ENCODE data around the gene EFL1. TPM values are rescaled to one million over a fixed set of nuclear protein-coding genes. Genes with fewer than 3 reads are reported as not detected.
"Not testable (repeated sequence)": the region's sequence is repeated elsewhere in the genome, so short reads cannot be mapped to it uniquely, and the experiment has no call there.

The EFL1 gene
- polyA plus RNA-seq, 2 donors = 2.6 to 7.5 TPM

GRCh38 chr15:82300883-82301282 lies 38.3 kb upstream of the EFL1 start:
- Histone ChIP-seq H3K4me1 (ENCODE audit: control insufficient read depth in 2 of 2, insufficient read depth in 2 of 2, low read length in 1 of 2) (no peaks in the 10 kb centered on the region), H3K9me3 (ENCODE audit: control insufficient read depth in 2 of 2, insufficient read depth in 1 of 2, low read depth in 1 of 2, low read length in 1 of 2) (peaks cover 0 to 4% of the 10 kb centered on the region in 2 donors), H3K4me3 (ENCODE audit: low read depth in 1 of 2, low read length in 2 of 2) (no peak overlapping the region), H3K27ac (ENCODE audit: low read depth in 2 of 2, low read length in 1 of 2) (no peak overlapping the region), H3K27me3 (ENCODE audit: control insufficient read depth in 1 of 2, insufficient read depth in 2 of 2, low read length in 2 of 2) (no peaks in the 10 kb centered on the region), H3K36me3 (ENCODE audit: control insufficient read depth in 2 of 2, insufficient read depth in 2 of 2, low read length in 1 of 2) (no peaks in the 10 kb centered on the region)
- 94% methylated on average over 7 of the region's 7 CpGs for WGBS, 2 donors

GRCh38 chr15:82300326-82300725 lies 37.8 kb upstream of the EFL1 start:
- not testable (repeated sequence) for H3K4me1 ChIP-seq (ENCODE audit: control insufficient read depth in 2 of 2, insufficient read depth in 2 of 2, low read length in 1 of 2); H3K27ac ChIP-seq (ENCODE audit: low read depth in 2 of 2, low read length in 1 of 2); H3K27me3 ChIP-seq (ENCODE audit: control insufficient read depth in 1 of 2, insufficient read depth in 2 of 2, low read length in 2 of 2); H3K36me3 ChIP-seq (ENCODE audit: control insufficient read depth in 2 of 2, insufficient read depth in 2 of 2, low read length in 1 of 2); H3K4me3 ChIP-seq (ENCODE audit: low read depth in 1 of 2, low read length in 2 of 2); H3K9me3 ChIP-seq (ENCODE audit: control insufficient read depth in 2 of 2, insufficient read depth in 1 of 2, low read depth in 1 of 2, low read length in 1 of 2)
- WGBS, 2 donors = 63 to 71% methylated on average over 6 of the region's 6 CpGs

- H3K27me3 ChIP-seq (ENCODE audit: control insufficient read depth in 1 of 2, insufficient read depth in 2 of 2, low read length in 2 of 2); H3K4me1 ChIP-seq (ENCODE audit: control insufficient read depth in 2 of 2, insufficient read depth in 2 of 2, low read length in 1 of 2); H3K9me3 ChIP-seq (ENCODE audit: control insufficient read depth in 2 of 2, insufficient read depth in 1 of 2, low read depth in 1 of 2, low read length in 1 of 2); H3K4me3 ChIP-seq (ENCODE audit: low read depth in 1 of 2, low read length in 2 of 2); H3K27ac ChIP-seq (ENCODE audit: low read depth in 2 of 2, low read length in 1 of 2); H3K36me3 ChIP-seq (ENCODE audit: control insufficient read depth in 2 of 2, insufficient read depth in 2 of 2, low read length in 1 of 2): not testable (repeated sequence)
- 67 to 85% methylated on average over 3 of the region's 6 CpGs for WGBS, 2 donors
Measured at GRCh38 chr15:82299511-82299914, 37.0 kb upstream of the EFL1 start.

GRCh38 chr15:82298520-82298919 lies 36.0 kb upstream of the EFL1 start:
- 30 to 31% methylated on average over 44 of the region's 44 CpGs for WGBS, 2 donors
- no peaks in the 10 kb centered on the region for H3K36me3 ChIP-seq (ENCODE audit: control insufficient read depth in 2 of 2, insufficient read depth in 2 of 2, low read length in 1 of 2)
- H3K9me3 ChIP-seq (ENCODE audit: control insufficient read depth in 2 of 2, insufficient read depth in 1 of 2, low read depth in 1 of 2, low read length in 1 of 2) = no peaks in the 10 kb centered on the region
- H3K4me3 ChIP-seq (ENCODE audit: low read depth in 1 of 2, low read length in 2 of 2) = no peak overlapping the region
- no peaks in the 10 kb centered on the region for H3K27me3 ChIP-seq (ENCODE audit: control insufficient read depth in 1 of 2, insufficient read depth in 2 of 2, low read length in 2 of 2)
- no peaks in the 10 kb centered on the region for H3K4me1 ChIP-seq (ENCODE audit: control insufficient read depth in 2 of 2, insufficient read depth in 2 of 2, low read length in 1 of 2)
- H3K27ac ChIP-seq (ENCODE audit: low read depth in 2 of 2, low read length in 1 of 2) = no peak overlapping the region

- Histone ChIP-seq H3K36me3 (ENCODE audit: control insufficient read depth in 2 of 2, insufficient read depth in 2 of 2, low read length in 1 of 2) (no peaks in the 10 kb centered on the region), H3K4me3 (ENCODE audit: low read depth in 1 of 2, low read length in 2 of 2) (no peak overlapping the region), H3K27me3 (ENCODE audit: control insufficient read depth in 1 of 2, insufficient read depth in 2 of 2, low read length in 2 of 2) (no peaks in the 10 kb centered on the region), H3K4me1 (ENCODE audit: control insufficient read depth in 2 of 2, insufficient read depth in 2 of 2, low read length in 1 of 2) (no peaks in the 10 kb centered on the region), H3K27ac (ENCODE audit: low read depth in 2 of 2, low read length in 1 of 2) (no peak overlapping the region), H3K9me3 (ENCODE audit: control insufficient read depth in 2 of 2, insufficient read depth in 1 of 2, low read depth in 1 of 2, low read length in 1 of 2) (no peaks in the 10 kb centered on the region)
- 96 to 98% methylated on average over 13 of the region's 13 CpGs for WGBS, 2 donors
Measured at GRCh38 chr15:82298032-82298431, 35.5 kb upstream of the EFL1 start.

- WGBS, 2 donors = 93 to 95% methylated on average over 5 of the region's 5 CpGs
- no peak overlapping the region for H3K4me3 ChIP-seq (ENCODE audit: low read depth in 1 of 2, low read length in 2 of 2)
- no peaks in the 10 kb centered on the region for H3K4me1 ChIP-seq (ENCODE audit: control insufficient read depth in 2 of 2, insufficient read depth in 2 of 2, low read length in 1 of 2)
- H3K9me3 ChIP-seq (ENCODE audit: control insufficient read depth in 2 of 2, insufficient read depth in 1 of 2, low read depth in 1 of 2, low read length in 1 of 2) = no peaks in the 10 kb centered on the region
- H3K27me3 ChIP-seq (ENCODE audit: control insufficient read depth in 1 of 2, insufficient read depth in 2 of 2, low read length in 2 of 2) = no peaks in the 10 kb centered on the region
- no peak overlapping the region for H3K27ac ChIP-seq (ENCODE audit: low read depth in 2 of 2, low read length in 1 of 2)
- no peaks in the 10 kb centered on the region for H3K36me3 ChIP-seq (ENCODE audit: control insufficient read depth in 2 of 2, insufficient read depth in 2 of 2, low read length in 1 of 2)
Measured at GRCh38 chr15:82297546-82297945, 35.0 kb upstream of the EFL1 start.

- Histone ChIP-seq H3K9me3 (ENCODE audit: control insufficient read depth in 2 of 2, insufficient read depth in 1 of 2, low read depth in 1 of 2, low read length in 1 of 2) (no peaks in the 10 kb centered on the region), H3K4me3 (ENCODE audit: low read depth in 1 of 2, low read length in 2 of 2) (no peak overlapping the region), H3K27me3 (ENCODE audit: control insufficient read depth in 1 of 2, insufficient read depth in 2 of 2, low read length in 2 of 2) (no peaks in the 10 kb centered on the region), H3K27ac (ENCODE audit: low read depth in 2 of 2, low read length in 1 of 2) (no peak overlapping the region), H3K36me3 (ENCODE audit: control insufficient read depth in 2 of 2, insufficient read depth in 2 of 2, low read length in 1 of 2) (no peaks in the 10 kb centered on the region), H3K4me1 (ENCODE audit: control insufficient read depth in 2 of 2, insufficient read depth in 2 of 2, low read length in 1 of 2) (no peaks in the 10 kb centered on the region)
- 65 to 69% methylated on average over 11 of the region's 11 CpGs for WGBS, 2 donors
Measured at GRCh38 chr15:82294061-82294690, 31.6 kb upstream of the EFL1 start.

GRCh38 chr15:82292271-82292670 lies 29.7 kb upstream of the EFL1 start:
- no peaks in the 10 kb centered on the region for H3K36me3 ChIP-seq (ENCODE audit: control insufficient read depth in 2 of 2, insufficient read depth in 2 of 2, low read length in 1 of 2)
- H3K4me3 ChIP-seq (ENCODE audit: low read depth in 1 of 2, low read length in 2 of 2) = no peak overlapping the region
- no peaks in the 10 kb centered on the region for H3K27me3 ChIP-seq (ENCODE audit: control insufficient read depth in 1 of 2, insufficient read depth in 2 of 2, low read length in 2 of 2)
- H3K27ac ChIP-seq (ENCODE audit: low read depth in 2 of 2, low read length in 1 of 2) = no peak overlapping the region
- H3K4me1 ChIP-seq (ENCODE audit: control insufficient read depth in 2 of 2, insufficient read depth in 2 of 2, low read length in 1 of 2) = no peaks in the 10 kb centered on the region
- no peaks in the 10 kb centered on the region for H3K9me3 ChIP-seq (ENCODE audit: control insufficient read depth in 2 of 2, insufficient read depth in 1 of 2, low read depth in 1 of 2, low read length in 1 of 2)
- 85 to 87% methylated on average over 5 of the region's 5 CpGs for WGBS, 2 donors

GRCh38 chr15:82288202-82288601 lies 25.7 kb upstream of the EFL1 start:
- not testable (repeated sequence) for H3K9me3 ChIP-seq (ENCODE audit: control insufficient read depth in 2 of 2, insufficient read depth in 1 of 2, low read depth in 1 of 2, low read length in 1 of 2); H3K36me3 ChIP-seq (ENCODE audit: control insufficient read depth in 2 of 2, insufficient read depth in 2 of 2, low read length in 1 of 2); H3K27me3 ChIP-seq (ENCODE audit: control insufficient read depth in 1 of 2, insufficient read depth in 2 of 2, low read length in 2 of 2); H3K4me3 ChIP-seq (ENCODE audit: low read depth in 1 of 2, low read length in 2 of 2); H3K4me1 ChIP-seq (ENCODE audit: control insufficient read depth in 2 of 2, insufficient read depth in 2 of 2, low read length in 1 of 2); H3K27ac ChIP-seq (ENCODE audit: low read depth in 2 of 2, low read length in 1 of 2)
- 93 to 95% methylated on average over 2 of the region's 2 CpGs for WGBS, 2 donors

GRCh38 chr15:82286475-82286874 lies 23.9 kb upstream of the EFL1 start:
- WGBS, 2 donors = 66 to 79% methylated on average over 4 of the region's 4 CpGs
- not testable (repeated sequence) for H3K27me3 ChIP-seq (ENCODE audit: control insufficient read depth in 1 of 2, insufficient read depth in 2 of 2, low read length in 2 of 2); H3K27ac ChIP-seq (ENCODE audit: low read depth in 2 of 2, low read length in 1 of 2); H3K9me3 ChIP-seq (ENCODE audit: control insufficient read depth in 2 of 2, insufficient read depth in 1 of 2, low read depth in 1 of 2, low read length in 1 of 2); H3K36me3 ChIP-seq (ENCODE audit: control insufficient read depth in 2 of 2, insufficient read depth in 2 of 2, low read length in 1 of 2); H3K4me1 ChIP-seq (ENCODE audit: control insufficient read depth in 2 of 2, insufficient read depth in 2 of 2, low read length in 1 of 2); H3K4me3 ChIP-seq (ENCODE audit: low read depth in 1 of 2, low read length in 2 of 2)
